ENCODE measurements around the gene TSEN2. TPM values are rescaled to one million over a fixed set of nuclear protein-coding genes. Genes with fewer than 3 reads are reported as not detected.

TSEN2 gene
- total and polyA plus RNA-seq, 9 of the 15 experiments (the other 6 are each of a cell fraction or from before 2014, with no cell fraction given) = 38.5 to 76.3 (median 46.6) TPM

- TF ChIP-seq HIVEP1 (CRISPR knock-in tag; IDR thresholded peaks at IDR 0.05) (no peak), ZNF436 (CRISPR knock-in tag; IDR thresholded peaks at IDR 0.05) (no peak), ID3 (CRISPR knock-in tag; IDR thresholded peaks at IDR 0.05) (no peak), ID3 (tag; IDR thresholded peaks at IDR 0.05) (peak; percentile 49; the same call in 1 of the 2 replicates), XRCC5 (IDR thresholded peaks at IDR 0.05; ENCODE audit: low read depth, low read length) (no peak; the same call in 1 of the 2 replicates), ILF3 (IDR thresholded peaks at IDR 0.05; ENCODE audit: borderline replicate concordance) (no peak), TRIM28 (IDR thresholded peaks at IDR 0.05) (0 out of 2 replicates have a peak, but pooled peaks have one; percentile 41), NRF1 (conservative IDR thresholded peaks at IDR 0.05 in 1 of 2, IDR thresholded peaks at IDR 0.05 in 1 of 2) (peak; percentile 100), POU5F1 (IDR thresholded peaks at IDR 0.05; ENCODE audit: borderline replicate concordance, low read depth, low read length, partially characterized antibody) (peak; percentile 73), ZC3H8 (IDR thresholded peaks at IDR 0.05) (no peak), UBTF (IDR thresholded peaks at IDR 0.05; ENCODE audit: borderline replicate concordance in 1 of 2, low read depth in 2 of 2, low read length in 2 of 2) (peak in 1 of 2 experiments; percentile 46; a peak in 1 of 4 replicates), ATF1 (CRISPR knock-in tag; IDR thresholded peaks at IDR 0.05) (0 out of 2 replicates have a peak, but pooled peaks have one; percentile 17), ATF1 (tag; IDR thresholded peaks at IDR 0.05) (peak; percentile 68), SNAPC5 (CRISPR knock-in tag; IDR thresholded peaks at IDR 0.05) (no peak), MAX (CRISPR knock-in tag; IDR thresholded peaks at IDR 0.05) (peak; percentile 91), MAFF (IDR thresholded peaks at IDR 0.05; ENCODE audit: low read length) (no peak), NFRKB (IDR thresholded peaks at IDR 0.05; ENCODE audit: low read depth) (no peak), ZBTB12 (CRISPR knock-in tag; IDR thresholded peaks at IDR 0.05) (no peak), POLR2B (IDR thresholded peaks at IDR 0.05; ENCODE audit: low read depth, partially characterized antibody) (peak; percentile 91), ZFPM2 (CRISPR knock-in tag; IDR thresholded peaks at IDR 0.05) (no peak), RBFOX2 (IDR thresholded peaks at IDR 0.05; ENCODE audit: low read depth, low read length) (peak; percentile 96)
Observed at GRCh38 chr3:12484198-12484982, at the start of gene TSEN2 (continued).

All from K562 (cell line).